ENCODE measurements around the gene MIDN. TPM values are rescaled to one million over a fixed set of nuclear protein-coding genes. Genes with fewer than 3 reads are reported as not detected.
"Not testable (repeated sequence)": the region's sequence is repeated elsewhere in the genome, so short reads cannot be mapped to it uniquely, and the experiment has no call there.

Gene MIDN
- total and polyA plus RNA-seq, 4 experiments from 2014 or later, result 0.75 to 34.0 (median 18.2) TPM

- ChIA-PET POLR2A (ENCODE audit: partially characterized antibody) (interaction anchor here (2.1 to 10.1 kb wide), 4 partner anchors 18 to 216 kb away, joined by 9 to 650 read pairs (median 32); partner anchors contain the start of genes CIRBP and FAM174C), CTCF (ENCODE audit: partially characterized antibody) (interaction anchor here (1.0 to 5.3 kb wide), 3 partner anchors 19 to 31 kb away, joined by 4 to 364 read pairs (median 31); partner anchors contain the start of gene CIRBP)
- Mint-ChIP-seq H3K4me3 (peak overlapping the region in 1 of 8 donors; percentile 20), H3K27ac (peak overlapping the region in 2 of 7 donors; percentile 13 to 81), H3K27me3 (peaks cover 0 to 3% of the 10 kb centered on the region in 2 donors), H3K4me1 (peaks cover 6 to 32% (median 22%) of the 10 kb centered on the region in 4 donors), H3K9me3 (peaks cover 0 to 2% (median 0%) of the 10 kb centered on the region in 8 donors), H3K36me3 (peaks cover 4 to 6% of the 10 kb centered on the region in 2 donors)
- H3K36me3 ChIP-seq (ENCODE audit: insufficient read depth, low read length), result no peaks in the 10 kb centered on the region
- no peak overlapping the region for H3K27ac ChIP-seq (ENCODE audit: low read depth, low read length)
- intact Hi-C loops (cut with micrococcal nuclease), result loop anchor here (10.0 kb wide), 1 partner anchor 451 kb away; the partner anchor contains the start of gene PTBP1
- no peak overlapping the region for H3K4me3 ChIP-seq (ENCODE audit: low read length in 2 of 2)
- H3K4me1 ChIP-seq (ENCODE audit: insufficient read depth, low read length), result peaks cover 52% of the 10 kb centered on the region
- no peak for DNase-seq
- H3K27me3 ChIP-seq (ENCODE audit: insufficient read depth, low read length), result no peaks in the 10 kb centered on the region
- no peaks in the 10 kb centered on the region for H3K9me3 ChIP-seq (ENCODE audit: control insufficient read depth in 1 of 2, low read length in 2 of 2)
These were observed 2.7 kb upstream of the MIDN start for GRCh38 chr19:1245494-1246264.

GRCh38 chr19:1246265-1247087, 1.9 kb upstream of the MIDN start:
- H3K4me1 ChIP-seq (ENCODE audit: insufficient read depth, low read length), result peaks cover 44% of the 10 kb centered on the region
- not testable (repeated sequence) for H3K36me3 ChIP-seq (ENCODE audit: insufficient read depth, low read length); H3K4me3 ChIP-seq (ENCODE audit: low read length in 2 of 2); H3K27me3 Mint-ChIP-seq; H3K36me3 Mint-ChIP-seq; H3K27me3 ChIP-seq (ENCODE audit: insufficient read depth, low read length); H3K9me3 ChIP-seq (ENCODE audit: control insufficient read depth in 1 of 2, low read length in 2 of 2); H3K27ac ChIP-seq (ENCODE audit: low read depth, low read length); H3K9me3 Mint-ChIP-seq
- peak overlapping the region in 6 of 7 donors; percentile 13 to 84 (median 71) for H3K27ac Mint-ChIP-seq
- ChIA-PET POLR2A (ENCODE audit: partially characterized antibody) (interaction anchor here (0.5 to 10.1 kb wide), 2 partner anchors 18 to 113 kb away, joined by 3 to 650 read pairs; partner anchors contain the start of gene CIRBP), CTCF (ENCODE audit: partially characterized antibody) (interaction anchor here (0.6 to 5.3 kb wide), 3 partner anchors 18 to 52 kb away, joined by 4 to 364 read pairs (median 4); partner anchors contain the start of gene CIRBP)
- DNase-seq, result peak in 1 of 5 donors; percentile 46
- intact Hi-C loops (cut with micrococcal nuclease), result loop anchor here (10.0 kb wide), 1 partner anchor 452 kb away; the partner anchor contains the start of gene PTBP1
- H3K4me1 Mint-ChIP-seq, result peaks cover 3 to 28% (median 17%) of the 10 kb centered on the region in 4 donors
- H3K4me3 Mint-ChIP-seq, result peak overlapping the region in 3 of 8 donors; percentile 39 to 54 (median 45)

DNA sequence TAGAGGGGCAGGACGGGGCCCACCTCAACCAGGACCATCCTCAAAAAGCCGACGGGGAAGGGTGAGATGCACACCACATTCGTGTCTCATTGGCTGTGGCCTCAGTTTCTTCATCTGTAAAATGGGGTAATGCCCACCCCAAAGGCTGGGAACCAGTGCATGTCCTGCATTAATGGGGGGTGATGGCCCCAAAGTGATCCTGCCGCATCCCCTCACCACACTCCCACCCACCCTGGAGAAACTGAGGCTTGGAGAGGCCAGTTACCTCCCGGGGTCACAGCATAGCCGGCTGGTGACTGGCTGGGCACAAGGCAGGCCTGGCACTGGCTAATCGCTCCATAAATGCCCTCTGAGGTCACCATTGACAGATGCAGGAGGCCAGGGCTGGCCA, 640 bp upstream of the MIDN start:
- H3K4me1 Mint-ChIP-seq, result peaks cover 2 to 26% (median 9%) of the 10 kb centered on the region in 4 donors
- intact Hi-C loops (cut with micrococcal nuclease), result loop anchor here (10.0 kb wide), 1 partner anchor 453 kb away; the partner anchor contains the start of gene PTBP1
- Histone ChIP-seq H3K27ac (ENCODE audit: low read depth, low read length) (peak overlapping the region; percentile 92), H3K36me3 (ENCODE audit: insufficient read depth, low read length) (no peaks in the 10 kb centered on the region), H3K4me1 (ENCODE audit: insufficient read depth, low read length) (peaks cover 36% of the 10 kb centered on the region), H3K9me3 (ENCODE audit: control insufficient read depth in 1 of 2, low read length in 2 of 2) (no peaks in the 10 kb centered on the region), H3K27me3 (ENCODE audit: insufficient read depth, low read length) (no peaks in the 10 kb centered on the region), H3K4me3 (ENCODE audit: low read length in 2 of 2) (peak overlapping the region in 1 of 2 donors; percentile 77)
- peaks cover 6 to 14% of the 10 kb centered on the region in 2 donors for H3K36me3 Mint-ChIP-seq
- H3K9me3 Mint-ChIP-seq, result peaks cover 0 to 6% (median 0%) of the 10 kb centered on the region in 8 donors
- peak overlapping the region in 4 of 8 donors; percentile 35 to 83 (median 44) for H3K4me3 Mint-ChIP-seq
- CTCF ChIA-PET (ENCODE audit: partially characterized antibody), result interaction anchor here (5.3 kb wide), 1 partner anchor 17 kb away, joined by 364 read pairs; the partner anchor contains the start of gene CIRBP
- no peaks in the 10 kb centered on the region for H3K27me3 Mint-ChIP-seq
- H3K27ac Mint-ChIP-seq, result peak overlapping the region in 6 of 7 donors; percentile 42 to 90 (median 78)
- POLR2A ChIA-PET (ENCODE audit: partially characterized antibody), result interaction anchor here (10.1 kb wide), 1 partner anchor 16 kb away, joined by 650 read pairs; the partner anchor contains the start of gene CIRBP
- no peak for DNase-seq

DNA sequence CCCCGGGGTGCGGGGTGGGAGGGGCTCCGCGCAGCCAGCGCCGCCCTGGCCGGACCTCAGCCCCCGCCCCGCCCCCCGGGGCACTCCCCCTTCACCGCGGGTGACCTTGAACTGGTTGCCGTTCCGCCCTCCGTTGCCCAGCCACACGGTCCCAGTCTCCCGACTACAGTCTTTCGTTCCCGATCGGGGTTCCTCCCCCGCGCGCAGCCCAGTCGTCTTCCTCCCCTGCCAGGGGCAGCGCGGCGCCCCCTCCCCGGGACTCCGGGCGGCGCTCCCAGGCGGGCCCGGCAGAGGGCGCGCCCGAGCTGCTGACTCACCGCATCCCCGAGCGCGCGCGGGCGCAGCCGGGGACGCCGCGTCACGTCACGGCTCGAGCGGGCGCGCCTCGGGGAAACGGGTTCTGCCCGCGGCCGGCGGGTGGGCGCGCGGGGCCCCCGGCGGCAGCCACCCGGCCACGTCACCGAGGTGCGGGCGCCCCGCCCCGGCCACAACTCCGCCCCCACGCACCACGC, 459 bp downstream of the MIDN start:
- POLR2A ChIA-PET (ENCODE audit: partially characterized antibody), result interaction anchor here (0.7 to 2.4 kb wide), 7 partner anchors 11 to 26 kb away, joined by 3 to 55 read pairs (median 8); partner anchors contain the start of genes CIRBP and FAM174C
- Mint-ChIP-seq H3K27ac (peak overlapping the region; percentile 32 to 91 (median 81)), H3K27me3 (no peaks in the 10 kb centered on the region), H3K9me3 (peaks cover 0 to 6% (median 0%) of the 10 kb centered on the region in 8 donors), H3K36me3 (peaks cover 6 to 19% of the 10 kb centered on the region in 2 donors), H3K4me1 (peaks cover 2 to 26% (median 9%) of the 10 kb centered on the region in 4 donors), H3K4me3 (peak overlapping the region; percentile 52 to 84 (median 70))
- Histone ChIP-seq H3K4me1 (ENCODE audit: insufficient read depth, low read length) (peaks cover 33% of the 10 kb centered on the region), H3K9me3 (ENCODE audit: control insufficient read depth in 1 of 2, low read length in 2 of 2) (no peaks in the 10 kb centered on the region), H3K36me3 (ENCODE audit: insufficient read depth, low read length) (no peaks in the 10 kb centered on the region), H3K27me3 (ENCODE audit: insufficient read depth, low read length) (no peaks in the 10 kb centered on the region), H3K4me3 (ENCODE audit: low read length in 2 of 2) (peak overlapping the region in 1 of 2 donors; percentile 77), H3K27ac (ENCODE audit: low read depth, low read length) (peak overlapping the region; percentile 92)
- CTCF ChIA-PET (ENCODE audit: partially characterized antibody), result interaction anchor here (0.7 to 1.0 kb wide), 2 partner anchors 18 to 20 kb away, joined by 4 to 6 read pairs; partner anchors contain the start of gene CIRBP
- intact Hi-C loops (cut with micrococcal nuclease), result loop anchor here (1.0 to 10.0 kb wide), 3 partner anchors 10 to 454 kb away; partner anchors contain the start of genes CIRBP and PTBP1
- peak; percentile 82 to 91 (median 90) for DNase-seq

GRCh38 chr19:1249298-1249989, 1.1 kb downstream of the MIDN start:
- H3K9me3 Mint-ChIP-seq, result peaks cover 0 to 6% (median 0%) of the 10 kb centered on the region in 8 donors
- H3K4me1 Mint-ChIP-seq, result peaks cover 2 to 26% (median 9%) of the 10 kb centered on the region in 4 donors
- H3K4me3 ChIP-seq (ENCODE audit: low read length in 2 of 2), result peak overlapping the region in 1 of 2 donors; percentile 77
- ChIA-PET CTCF (ENCODE audit: partially characterized antibody) (interaction anchor here (0.7 to 1.0 kb wide), 2 partner anchors 17 to 20 kb away, joined by 4 to 6 read pairs; partner anchors contain the start of gene CIRBP), POLR2A (ENCODE audit: partially characterized antibody) (interaction anchor here (1.0 to 2.4 kb wide), 12 partner anchors 10 to 181 kb away, joined by 3 to 55 read pairs (median 7); partner anchors contain the start of genes CIRBP and FAM174C)
- H3K9me3 ChIP-seq (ENCODE audit: control insufficient read depth in 1 of 2, low read length in 2 of 2), result no peaks in the 10 kb centered on the region
- no peaks in the 10 kb centered on the region for H3K27me3 Mint-ChIP-seq
- DNase-seq, result peak; percentile 92 to 97 (median 95)
- peaks cover 6 to 18% of the 10 kb centered on the region in 2 donors for H3K36me3 Mint-ChIP-seq
- peak overlapping the region; percentile 92 for H3K27ac ChIP-seq (ENCODE audit: low read depth, low read length)
- intact Hi-C loops (cut with micrococcal nuclease), result loop anchor here (1.0 to 10.0 kb wide), 3 partner anchors 10 to 455 kb away; partner anchors contain the start of genes CIRBP and PTBP1
- H3K27me3 ChIP-seq (ENCODE audit: insufficient read depth, low read length), result no peaks in the 10 kb centered on the region
- peaks cover 4% of the 10 kb centered on the region for H3K36me3 ChIP-seq (ENCODE audit: insufficient read depth, low read length)
- peak overlapping the region; percentile 83 to 94 (median 90) for H3K4me3 Mint-ChIP-seq
- peak overlapping the region; percentile 89 to 94 (median 91) for H3K27ac Mint-ChIP-seq
- H3K4me1 ChIP-seq (ENCODE audit: insufficient read depth, low read length), result peaks cover 33% of the 10 kb centered on the region
